MM.1S (cell line): ENCODE measurements around the gene DNAJA1.
"Not testable (repeated sequence)": the region's sequence is repeated elsewhere in the genome, so short reads cannot be mapped to it uniquely, and the experiment has no call there.

Experiments used
- DNase-seq: peaks from one replicate; pipeline ENCODE4 v3.0.0-alpha.2; 2015
- H2AFZ ChIP-seq: fragments of 300-600 bp; sonication (generic); 2 replicates; pipeline ENCODE4 v1.6.0; 2016; ENCODE audit warnings: antibody characterized with exemption, low read length
- H3F3A ChIP-seq: fragments of 300-600 bp; sonication (generic); 2 replicates; pipeline ENCODE4 v1.6.1; 2016; ENCODE audit warnings: mild to moderate bottlenecking, antibody characterized with exemption, low read length, moderate library complexity, mixed read lengths; ENCODE audit not compliant: insufficient read depth
- H3K27ac ChIP-seq: fragments of 300-600 bp; sonication (generic); 2 replicates; pipeline ENCODE4 v1.5.1; 2016; ENCODE audit warnings: mild to moderate bottlenecking, low read length
- H3K27me3 ChIP-seq: fragments of 300-600 bp; sonication (generic); replicated peaks from 2 replicates; pipeline ENCODE4 v1.6.0; 2016; ENCODE audit warnings: low read length; ENCODE audit not compliant: insufficient read depth
- H3K36me3 ChIP-seq: fragments of 300-600 bp; sonication (generic); replicated peaks from 2 replicates; pipeline ENCODE4 v1.6.1; 2016; ENCODE audit warnings: mild to moderate bottlenecking, low read length, mixed read lengths; ENCODE audit not compliant: insufficient read depth
- H3K4me1 ChIP-seq: fragments of 300-600 bp; sonication (generic); 2 replicates; pipeline ENCODE4 v1.6.1; 2016; ENCODE audit warnings: low read length, mixed read lengths
- H3K4me2 ChIP-seq: fragments of 300-600 bp; sonication (generic); 2 replicates; pipeline ENCODE4 v1.6.0; 2016; ENCODE audit warnings: low read depth, low read length
- H3K4me3 ChIP-seq: fragments of 300-600 bp; sonication (generic); 2 replicates; pipeline ENCODE4 v1.5.1; 2016; ENCODE audit warnings: low read length, mixed read lengths
- H3K79me2 ChIP-seq: fragments of 300-600 bp; sonication (generic); 2 replicates; pipeline ENCODE4 v1.6.1; 2016; ENCODE audit warnings: mixed run types, low read length, mixed read lengths
- H3K9ac ChIP-seq: fragments of 300-600 bp; sonication (generic); 2 replicates; pipeline ENCODE4 v1.6.1; 2016; ENCODE audit warnings: low read length, mixed read lengths
- H3K9me2 ChIP-seq: fragments of 300-600 bp; sonication (generic); replicated peaks from 2 replicates; pipeline ENCODE4 v1.6.1; 2016; ENCODE audit warnings: mild to moderate bottlenecking, low read length, mixed read lengths; ENCODE audit not compliant: insufficient read depth
- H3K9me3 ChIP-seq: fragments of 300-600 bp; sonication (generic); replicated peaks from 2 replicates; pipeline ENCODE4 v1.6.1; 2016; ENCODE audit warnings: mild to moderate bottlenecking, low read length, mixed read lengths; ENCODE audit not compliant: insufficient read depth
- H4K20me1 ChIP-seq: fragments of 300-600 bp; sonication (generic); 2 replicates; pipeline ENCODE4 v1.6.1; 2016; ENCODE audit warnings: mild to moderate bottlenecking, low read length, moderate library complexity, mixed read lengths; ENCODE audit not compliant: insufficient read depth
- CTCF ChIP-seq: fragments of 300-600 bp; sonication (generic); IDR thresholded peaks from 2 replicates; pipeline ENCODE4 v1.5.1; 2016; ENCODE audit warnings: antibody characterized with exemption, low read length, mixed read lengths
- EZH2 ChIP-seq: fragments of 300-600 bp; sonication (generic); optimal IDR thresholded peaks from 2 replicates; pipeline ENCODE3; 2017; ENCODE audit warnings: low read depth, mild to moderate bottlenecking, antibody characterized with exemption, low read length, mixed read lengths
- EZH2phosphoT487 ChIP-seq: fragments of 300-600 bp; sonication (generic); IDR thresholded peaks from 2 replicates; pipeline ENCODE4 v1.6.1; 2018; ENCODE audit warnings: antibody characterized with exemption, low read length

Gene DNAJA1

GRCh38 chr9:32989660-32990059 lies 35.4 kb upstream of the DNAJA1 start:
- Histone ChIP-seq H3K9me3 (no peaks in the 10 kb centered on the region), H3K79me2 (peaks cover 48% of the 10 kb centered on the region), H3K9me2 (no peaks in the 10 kb centered on the region), H2AFZ (no peak overlapping the region), H3K27me3 (no peaks in the 10 kb centered on the region), H3K27ac (no peak overlapping the region), H3K36me3 (peaks cover 1% of the 10 kb centered on the region; the same call in 1 of the 2 replicates), H3K4me1 (no peaks in the 10 kb centered on the region), H3K9ac (no peak overlapping the region), H3F3A (peaks cover 3% of the 10 kb centered on the region; the same call in 1 of the 2 replicates), H3K4me2 (no peak overlapping the region), H3K4me3 (no peak overlapping the region), H4K20me1 (no peaks in the 10 kb centered on the region)
- no peak for DNase-seq
- TF ChIP-seq EZH2phosphoT487 (no peak), CTCF (no peak), EZH2 (no peak)

GRCh38 chr9:32991897-32992594 lies 33.0 kb upstream of the DNAJA1 start:
- DNase-seq, result peak; percentile 12
- Histone ChIP-seq H3K79me2 (peaks cover 69% of the 10 kb centered on the region), H2AFZ (no peak overlapping the region)

GRCh38 chr9:32992595-32993238 lies 32.4 kb upstream of the DNAJA1 start:
- H3F3A ChIP-seq, result peaks cover 3% of the 10 kb centered on the region; the same call in 1 of the 2 replicates
- no peak overlapping the region for H3K4me2 ChIP-seq
- TF ChIP-seq CTCF (no peak), EZH2 (no peak)
- H3K9me3 ChIP-seq, result no peaks in the 10 kb centered on the region
- H3K27ac ChIP-seq, result no peak overlapping the region
- H3K79me2 ChIP-seq, result peaks cover 75% of the 10 kb centered on the region
- no peaks in the 10 kb centered on the region for H4K20me1 ChIP-seq
- peaks cover 5% of the 10 kb centered on the region; the same call in 1 of the 2 replicates for H3K36me3 ChIP-seq
- DNase-seq, result no peak
- no peaks in the 10 kb centered on the region for H3K4me1 ChIP-seq
- no peaks in the 10 kb centered on the region for H3K27me3 ChIP-seq
- H2AFZ ChIP-seq, result no peak overlapping the region
- H3K9me2 ChIP-seq, result no peaks in the 10 kb centered on the region
- no peak overlapping the region for H3K4me3 ChIP-seq
- no peak overlapping the region for H3K9ac ChIP-seq

More at GRCh38 chr9:32991897-32992594, 33.0 kb upstream of the DNAJA1 start:
- Histone ChIP-seq H3K9me2 (no peaks in the 10 kb centered on the region), H3K4me2 (no peak overlapping the region), H3K4me3 (no peak overlapping the region), H3F3A (peaks cover 3% of the 10 kb centered on the region; the same call in 1 of the 2 replicates), H3K4me1 (no peaks in the 10 kb centered on the region), H4K20me1 (no peaks in the 10 kb centered on the region), H3K9me3 (no peaks in the 10 kb centered on the region), H3K27me3 (no peaks in the 10 kb centered on the region), H3K9ac (no peak overlapping the region), H3K36me3 (peaks cover 5% of the 10 kb centered on the region; the same call in 1 of the 2 replicates), H3K27ac (no peak overlapping the region)
- TF ChIP-seq CTCF, result no peak
- no peak for TF ChIP-seq EZH2
- no peak for TF ChIP-seq EZH2phosphoT487

GRCh38 chr9:33000682-33001055 lies 24.4 kb upstream of the DNAJA1 start:
- H3K9me2 ChIP-seq, H3F3A ChIP-seq, H3K27me3 ChIP-seq, H4K20me1 ChIP-seq, H3K4me1 ChIP-seq, H3K36me3 ChIP-seq, H3K9me3 ChIP-seq: not testable (repeated sequence)
- H2AFZ ChIP-seq, result peak overlapping the region; percentile 95; the same call in 1 of the 2 replicates
- H3K4me2 ChIP-seq, result peak overlapping the region; percentile 76
- peak overlapping the region; percentile 97 for H3K4me3 ChIP-seq
- peak overlapping the region; percentile 95; the same call in 1 of the 2 replicates for H3K9ac ChIP-seq
- peaks cover 51% of the 10 kb centered on the region for H3K79me2 ChIP-seq
- peak; percentile 39 for DNase-seq
- peak overlapping the region; percentile 95 for H3K27ac ChIP-seq

- H3K4me3 ChIP-seq, H3K4me1 ChIP-seq, H3K9me3 ChIP-seq, H3K27ac ChIP-seq, H3K9me2 ChIP-seq, H3K27me3 ChIP-seq, H2AFZ ChIP-seq, H3K79me2 ChIP-seq, DNase-seq, H3K9ac ChIP-seq, H3F3A ChIP-seq, H3K36me3 ChIP-seq, H3K4me2 ChIP-seq, H4K20me1 ChIP-seq: not testable (repeated sequence)
These were observed 19.7 kb upstream of the DNAJA1 start for GRCh38 chr9:33005335-33005734.
